ENCODE measurements around the gene LEPR.
"Not testable (repeated sequence)": the region's sequence is repeated elsewhere in the genome, so short reads cannot be mapped to it uniquely, and the experiment has no call there.

LEPR gene

GRCh38 chr1:65420590-65421350 is at the start of gene LEPR, which contains the start of gene LEPROT:
TSS of gene LEPR (plus strand) at chr1:65420668. CDS start at chr1:65565566, 144,898 bp downstream.
TSS of gene LEPROT (plus strand) at chr1:65420668. CDS start at chr1:65420725, 57 bp downstream.
- DNase-seq (ENCODE audit: low read depth in 1 of 2, low spot score in 1 of 2): no peak

- no peak for DNase-seq (ENCODE audit: low read depth in 1 of 2, low spot score in 1 of 2)
Measured at GRCh38 chr1:65371544-65371943, 48.9 kb upstream of the LEPR start.

- DNase-seq (ENCODE audit: low read depth in 1 of 2, low spot score in 1 of 2): no peak
Measured at GRCh38 chr1:65372557-65372956, 47.9 kb upstream of the LEPR start.

GRCh38 chr1:65377496-65378246 is 42.8 kb upstream of the LEPR start:
- no peak for DNase-seq (ENCODE audit: low read depth in 1 of 2, low spot score in 1 of 2)

GRCh38 chr1:65378247-65378946 is 42.1 kb upstream of the LEPR start:
- DNase-seq (ENCODE audit: low read depth in 1 of 2, low spot score in 1 of 2): no peak

- DNase-seq (ENCODE audit: low read depth in 1 of 2, low spot score in 1 of 2): not testable (repeated sequence)
Measured at GRCh38 chr1:65384426-65384825, 36.0 kb upstream of the LEPR start.

- DNase-seq (ENCODE audit: low read depth in 1 of 2, low spot score in 1 of 2): no peak
Measured at GRCh38 chr1:65386439-65386838, 34.0 kb upstream of the LEPR start.

- DNase-seq (ENCODE audit: low read depth in 1 of 2, low spot score in 1 of 2): no peak
Measured at GRCh38 chr1:65387821-65388220, 32.6 kb upstream of the LEPR start.

GRCh38 chr1:65388908-65389695 is 31.4 kb upstream of the LEPR start:
- DNase-seq (ENCODE audit: low read depth in 1 of 2, low spot score in 1 of 2): no peak

GRCh38 chr1:65392497-65392896 is 28.0 kb upstream of the LEPR start:
- DNase-seq (ENCODE audit: low read depth in 1 of 2, low spot score in 1 of 2): no peak

- no peak for DNase-seq (ENCODE audit: low read depth in 1 of 2, low spot score in 1 of 2)
Measured at GRCh38 chr1:65393347-65393746, 27.1 kb upstream of the LEPR start.

- DNase-seq (ENCODE audit: low read depth in 1 of 2, low spot score in 1 of 2): no peak
Measured at GRCh38 chr1:65393928-65394327, 26.5 kb upstream of the LEPR start.

- DNase-seq (ENCODE audit: low read depth in 1 of 2, low spot score in 1 of 2): no peak
Measured at GRCh38 chr1:65395887-65396612, 24.4 kb upstream of the LEPR start.

GRCh38 chr1:65398083-65398482 is 22.4 kb upstream of the LEPR start:
- DNase-seq (ENCODE audit: low read depth in 1 of 2, low spot score in 1 of 2): no peak

GRCh38 chr1:65399003-65399402 is 21.5 kb upstream of the LEPR start:
- no peak for DNase-seq (ENCODE audit: low read depth in 1 of 2, low spot score in 1 of 2)

GRCh38 chr1:65401612-65402011 is 18.9 kb upstream of the LEPR start:
- no peak for DNase-seq (ENCODE audit: low read depth in 1 of 2, low spot score in 1 of 2)

GRCh38 chr1:65404941-65405340 is 15.5 kb upstream of the LEPR start:
- no peak for DNase-seq (ENCODE audit: low read depth in 1 of 2, low spot score in 1 of 2)

- no peak for DNase-seq (ENCODE audit: low read depth in 1 of 2, low spot score in 1 of 2)
Measured at GRCh38 chr1:65407877-65408276, 12.6 kb upstream of the LEPR start.

- no peak for DNase-seq (ENCODE audit: low read depth in 1 of 2, low spot score in 1 of 2)
Measured at GRCh38 chr1:65409314-65409713, 11.2 kb upstream of the LEPR start.

GRCh38 chr1:65409816-65410326 is 10.6 kb upstream of the LEPR start:
- DNase-seq (ENCODE audit: low read depth in 1 of 2, low spot score in 1 of 2): no peak
